ENCODE measurements around the gene FSD1L. TPM values are rescaled to one million over a fixed set of nuclear protein-coding genes. Genes with fewer than 3 reads are reported as not detected.

FSD1L gene
- total RNA-seq, 1 experiment from 2014 or later: 5.7 TPM

- POLR2A ChIA-PET: no interaction called here
- Mint-ChIP-seq H3K4me3 (ENCODE audit: unreplicated experiment) (no peak overlapping the region), H3K9me3 (ENCODE audit: unreplicated experiment) (peaks cover 21% of the 10 kb centered on the region), H3K4me1 (ENCODE audit: low read depth, unreplicated experiment) (peaks cover 10% of the 10 kb centered on the region), H3K27ac (ENCODE audit: unreplicated experiment) (no peak overlapping the region), H3K36me3 (ENCODE audit: insufficient read depth, unreplicated experiment) (peaks cover 6% of the 10 kb centered on the region), H3K27me3 (ENCODE audit: insufficient read depth, unreplicated experiment) (no peaks in the 10 kb centered on the region)
- BruUV-seq (replicated peaks): no TSS peak
- intact Hi-C loops (cut with micrococcal nuclease; ENCODE audit: unreplicated experiment): no loop called here
- TF ChIP-seq, protein P1, sequence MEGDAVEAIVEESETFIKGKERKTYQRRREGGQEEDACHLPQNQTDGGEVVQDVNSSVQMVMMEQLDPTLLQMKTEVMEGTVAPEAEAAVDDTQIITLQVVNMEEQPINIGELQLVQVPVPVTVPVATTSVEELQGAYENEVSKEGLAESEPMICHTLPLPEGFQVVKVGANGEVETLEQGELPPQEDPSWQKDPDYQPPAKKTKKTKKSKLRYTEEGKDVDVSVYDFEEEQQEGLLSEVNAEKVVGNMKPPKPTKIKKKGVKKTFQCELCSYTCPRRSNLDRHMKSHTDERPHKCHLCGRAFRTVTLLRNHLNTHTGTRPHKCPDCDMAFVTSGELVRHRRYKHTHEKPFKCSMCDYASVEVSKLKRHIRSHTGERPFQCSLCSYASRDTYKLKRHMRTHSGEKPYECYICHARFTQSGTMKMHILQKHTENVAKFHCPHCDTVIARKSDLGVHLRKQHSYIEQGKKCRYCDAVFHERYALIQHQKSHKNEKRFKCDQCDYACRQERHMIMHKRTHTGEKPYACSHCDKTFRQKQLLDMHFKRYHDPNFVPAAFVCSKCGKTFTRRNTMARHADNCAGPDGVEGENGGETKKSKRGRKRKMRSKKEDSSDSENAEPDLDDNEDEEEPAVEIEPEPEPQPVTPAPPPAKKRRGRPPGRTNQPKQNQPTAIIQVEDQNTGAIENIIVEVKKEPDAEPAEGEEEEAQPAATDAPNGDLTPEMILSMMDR (IDR thresholded peaks at IDR 0.05; ENCODE audit: insufficient read depth in 1 of 2, low read depth in 1 of 2, low read length in 1 of 2, severe bottlenecking in 1 of 2, unreplicated experiment in 1 of 2): no peak
- CTCF ChIA-PET: no interaction called here
- no peaks in the 10 kb centered on the region for H3K27me3 ChIP-seq (replicated peaks; ENCODE audit: control insufficient read depth, insufficient read depth, low read length)
- no peaks in the 10 kb centered on the region; the same call in 1 of the 2 replicates for H3K9me3 ChIP-seq
- no peaks in the 10 kb centered on the region for H3K36me3 ChIP-seq (ENCODE audit: control insufficient read depth, insufficient read depth, low read length)
- DNase-seq: no peak
- H3K4me1 ChIP-seq: peaks cover 8% of the 10 kb centered on the region
- H3K4me3 ChIP-seq (ENCODE audit: low read depth, low read length): no peak overlapping the region
These were observed 12.4 kb upstream of the FSD1L start for GRCh38 chr9:105435453-105435852.

DNA sequence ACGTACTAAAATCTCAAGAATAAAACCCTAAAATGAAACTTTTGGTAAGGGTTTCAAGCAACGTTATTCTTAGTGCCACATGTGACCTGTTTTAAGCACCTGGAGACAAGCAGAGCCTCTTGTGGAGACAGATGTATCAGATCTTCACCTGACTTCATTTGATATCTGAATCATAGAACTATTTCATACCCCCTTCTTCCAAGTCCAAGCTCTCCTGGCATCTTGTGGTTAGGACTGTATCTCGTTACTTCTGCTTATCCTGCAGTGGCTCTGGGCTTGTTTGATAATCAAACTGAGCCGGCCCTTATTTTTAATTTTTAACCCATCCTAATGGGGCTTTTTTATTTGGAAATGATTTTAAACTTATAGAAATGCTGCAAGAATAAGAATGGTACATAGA is 11.1 kb upstream of the FSD1L start:
- no peaks in the 10 kb centered on the region; the same call in 1 of the 2 replicates for H3K9me3 ChIP-seq
- TF ChIP-seq, protein P1 (IDR thresholded peaks at IDR 0.05; ENCODE audit: insufficient read depth in 1 of 2, low read depth in 1 of 2, low read length in 1 of 2, severe bottlenecking in 1 of 2, unreplicated experiment in 1 of 2): no peak
- H3K27ac Mint-ChIP-seq (ENCODE audit: unreplicated experiment): no peak overlapping the region
- peaks cover 6% of the 10 kb centered on the region for H3K36me3 Mint-ChIP-seq (ENCODE audit: insufficient read depth, unreplicated experiment)
- H3K27me3 Mint-ChIP-seq (ENCODE audit: insufficient read depth, unreplicated experiment): no peaks in the 10 kb centered on the region
- peaks cover 21% of the 10 kb centered on the region for H3K9me3 Mint-ChIP-seq (ENCODE audit: unreplicated experiment)
- H3K4me1 Mint-ChIP-seq (ENCODE audit: low read depth, unreplicated experiment): peaks cover 10% of the 10 kb centered on the region
- CTCF ChIA-PET: no interaction called here
- no peak overlapping the region for H3K4me3 ChIP-seq (ENCODE audit: low read depth, low read length)
- no peak for DNase-seq
- POLR2A ChIA-PET: no interaction called here
- H3K4me1 ChIP-seq: peaks cover 8% of the 10 kb centered on the region
- no peaks in the 10 kb centered on the region for H3K36me3 ChIP-seq (ENCODE audit: control insufficient read depth, insufficient read depth, low read length)
- intact Hi-C loops (cut with micrococcal nuclease; ENCODE audit: unreplicated experiment): no loop called here
- no peak overlapping the region for H3K4me3 Mint-ChIP-seq (ENCODE audit: unreplicated experiment)
- BruUV-seq (replicated peaks): no TSS peak
- H3K27me3 ChIP-seq (replicated peaks; ENCODE audit: control insufficient read depth, insufficient read depth, low read length): no peaks in the 10 kb centered on the region

DNA sequence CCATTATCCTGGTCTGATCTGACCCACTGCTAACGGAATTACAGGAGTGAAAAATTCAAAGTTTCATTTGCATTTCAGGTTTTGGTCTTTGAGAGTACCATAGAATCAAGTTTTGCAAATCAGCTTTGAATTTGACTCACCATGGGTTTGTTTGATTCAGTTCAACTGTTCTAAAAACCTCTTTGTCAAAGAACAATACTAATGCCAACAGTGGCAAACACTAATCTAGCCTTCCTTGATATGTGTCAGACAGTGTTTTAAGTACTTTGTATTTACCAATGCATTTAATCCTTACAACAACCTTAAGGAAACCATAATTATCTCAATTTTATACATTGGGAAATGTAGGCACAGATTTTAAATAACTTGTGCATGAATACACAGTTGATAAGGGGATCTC is 10.1 kb upstream of the FSD1L start:
- TF ChIP-seq, protein P1 (IDR thresholded peaks at IDR 0.05; ENCODE audit: insufficient read depth in 1 of 2, low read depth in 1 of 2, low read length in 1 of 2, severe bottlenecking in 1 of 2, unreplicated experiment in 1 of 2): no peak
- peaks cover 21% of the 10 kb centered on the region for H3K9me3 Mint-ChIP-seq (ENCODE audit: unreplicated experiment)
- ChIA-PET CTCF (no interaction called here), POLR2A (no interaction called here)
- Histone ChIP-seq H3K36me3 (ENCODE audit: control insufficient read depth, insufficient read depth, low read length) (no peaks in the 10 kb centered on the region), H3K27me3 (replicated peaks; ENCODE audit: control insufficient read depth, insufficient read depth, low read length) (no peaks in the 10 kb centered on the region), H3K9me3 (no peaks in the 10 kb centered on the region; the same call in 1 of the 2 replicates), H3K4me3 (ENCODE audit: low read depth, low read length) (no peak overlapping the region), H3K4me1 (peaks cover under 1% of the 10 kb centered on the region; the same call in 1 of the 2 replicates)
- H3K27ac Mint-ChIP-seq (ENCODE audit: unreplicated experiment): no peak overlapping the region
- no peak overlapping the region for H3K4me3 Mint-ChIP-seq (ENCODE audit: unreplicated experiment)
- no TSS peak for BruUV-seq (replicated peaks)
- H3K27me3 Mint-ChIP-seq (ENCODE audit: insufficient read depth, unreplicated experiment): no peaks in the 10 kb centered on the region
- DNase-seq: no peak
- intact Hi-C loops (cut with micrococcal nuclease; ENCODE audit: unreplicated experiment): no loop called here
- H3K4me1 Mint-ChIP-seq (ENCODE audit: low read depth, unreplicated experiment): peaks cover 2% of the 10 kb centered on the region
- H3K36me3 Mint-ChIP-seq (ENCODE audit: insufficient read depth, unreplicated experiment): peaks cover 6% of the 10 kb centered on the region
